Keratinocyte (primary cell): ENCODE measurements around the gene ALCAM.

Source experiments
- EZH2 ChIP-seq: IDR thresholded peaks from one replicate; pipeline ENCODE4 v1.6.1; 2012; ENCODE audit warnings: inconsistent platforms, mild to moderate bottlenecking, low read length, moderate library complexity
- TF ChIP-seq, protein P1 (sequence below), 3 experiments: IDR thresholded peaks in 1 of 3; conservative IDR thresholded peaks in 1 of 3; optimal IDR thresholded peaks in 1 of 3; 2 replicates in 2 of 3; 3 replicates in 1 of 3; pipeline versions ENCODE3 to v1.5.1; 2011; ENCODE audit warnings: low read length in 3 of 3, mild to moderate bottlenecking in 3 of 3, moderate library complexity in 2 of 3, control low read depth in 1 of 3, inconsistent platforms in 1 of 3; ENCODE audit not compliant: insufficient read depth in 2 of 3; ENCODE audit errors: extremely low read depth in 1 of 3

DNA sequence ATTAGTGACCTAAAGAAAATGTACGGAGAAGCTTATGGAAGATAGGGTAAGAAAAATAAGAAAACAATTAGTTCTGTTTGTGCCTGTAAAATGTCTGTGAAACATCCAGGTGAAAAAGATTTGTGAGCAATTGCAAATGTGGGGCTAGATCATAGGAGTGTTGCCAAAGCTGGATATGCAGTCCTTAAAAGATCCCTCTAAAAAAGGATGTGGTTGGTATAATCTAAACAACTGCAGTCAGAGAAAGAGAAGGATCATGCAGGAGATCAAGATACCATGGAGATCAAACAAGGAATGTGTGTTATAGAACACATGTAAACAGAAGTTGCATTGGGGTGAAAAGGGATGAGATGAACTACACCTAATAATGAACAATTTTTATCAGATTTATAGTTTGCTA, 116.8 kb downstream of the ALCAM start:
- TF ChIP-seq, protein P1, sequence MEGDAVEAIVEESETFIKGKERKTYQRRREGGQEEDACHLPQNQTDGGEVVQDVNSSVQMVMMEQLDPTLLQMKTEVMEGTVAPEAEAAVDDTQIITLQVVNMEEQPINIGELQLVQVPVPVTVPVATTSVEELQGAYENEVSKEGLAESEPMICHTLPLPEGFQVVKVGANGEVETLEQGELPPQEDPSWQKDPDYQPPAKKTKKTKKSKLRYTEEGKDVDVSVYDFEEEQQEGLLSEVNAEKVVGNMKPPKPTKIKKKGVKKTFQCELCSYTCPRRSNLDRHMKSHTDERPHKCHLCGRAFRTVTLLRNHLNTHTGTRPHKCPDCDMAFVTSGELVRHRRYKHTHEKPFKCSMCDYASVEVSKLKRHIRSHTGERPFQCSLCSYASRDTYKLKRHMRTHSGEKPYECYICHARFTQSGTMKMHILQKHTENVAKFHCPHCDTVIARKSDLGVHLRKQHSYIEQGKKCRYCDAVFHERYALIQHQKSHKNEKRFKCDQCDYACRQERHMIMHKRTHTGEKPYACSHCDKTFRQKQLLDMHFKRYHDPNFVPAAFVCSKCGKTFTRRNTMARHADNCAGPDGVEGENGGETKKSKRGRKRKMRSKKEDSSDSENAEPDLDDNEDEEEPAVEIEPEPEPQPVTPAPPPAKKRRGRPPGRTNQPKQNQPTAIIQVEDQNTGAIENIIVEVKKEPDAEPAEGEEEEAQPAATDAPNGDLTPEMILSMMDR (optimal IDR thresholded peaks at IDR 0.05 in 1 of 3, IDR thresholded peaks at IDR 0.05 in 1 of 3, conservative IDR thresholded peaks at IDR 0.05 in 1 of 3; ENCODE audit: extremely low read depth in 1 of 3, insufficient read depth in 2 of 3, low read length in 3 of 3) = no peak
- no peak for TF ChIP-seq EZH2
